Parathyroid adenoma (tissue), 2 donors: Measurements from ENCODE around the gene FBXO22.

Experiments
- H2AFZ ChIP-seq: fragments of 300-600 bp; sonication (generic); one replicate; pipeline ENCODE4 v1.7.0; 2017; ENCODE audit warnings: antibody characterized with exemption, mild to moderate bottlenecking
- H3K27ac ChIP-seq: fragments of 300-600 bp; sonication (generic); one replicate; pipeline ENCODE4 v1.7.0; 2017
- H3K27me3 ChIP-seq: fragments of 300-600 bp; sonication (generic); one replicate; pipeline ENCODE4 v1.7.0; 2017; ENCODE audit warnings: low read length; ENCODE audit not compliant: control insufficient read depth, insufficient read depth
- H3K36me3 ChIP-seq: fragments of 300-600 bp; sonication (generic); one replicate; pipeline ENCODE4 v1.7.0; 2017; ENCODE audit warnings: low read length; ENCODE audit not compliant: control insufficient read depth, insufficient read depth
- H3K4me1 ChIP-seq: fragments of 300-600 bp; sonication (generic); one replicate; pipeline ENCODE4 v1.7.0; 2017; ENCODE audit warnings: control low read depth
- H3K4me2 ChIP-seq: fragments of 300-600 bp; sonication (generic); one replicate; pipeline ENCODE4 v1.7.0; 2017; ENCODE audit warnings: low read length
- H3K4me3 ChIP-seq: fragments of 300-600 bp; sonication (generic); one replicate; pipeline ENCODE4 v1.7.0; 2017; ENCODE audit warnings: low read depth, low read length
- H3K79me2 ChIP-seq: fragments of 300-600 bp; sonication (generic); one replicate; pipeline ENCODE4 v1.7.0; 2017; ENCODE audit warnings: control low read depth
- H3K9ac ChIP-seq: fragments of 300-600 bp; sonication (generic); one replicate; pipeline ENCODE4 v1.7.0; 2017; ENCODE audit warnings: mild to moderate bottlenecking
- H3K9me3 ChIP-seq: fragments of 300-600 bp; sonication (generic); one replicate; pipeline ENCODE4 v1.7.0; 2017; ENCODE audit warnings: low read length; ENCODE audit not compliant: control insufficient read depth
- CTCF ChIP-seq: fragments of 300-600 bp; sonication (generic); IDR thresholded peaks from one replicate; pipeline ENCODE4 v1.7.0; 2017; ENCODE audit warnings: antibody characterized with exemption, mild to moderate bottlenecking
- donor health status: primary hyperparathyroidism.

FBXO22 gene

GRCh38 chr15:75891895-75892294 lies 11.8 kb upstream of the FBXO22 start:
- no peaks in the 10 kb centered on the region for H3K27me3 ChIP-seq
- no peak overlapping the region for H3K27ac ChIP-seq
- no peak overlapping the region for H3K4me3 ChIP-seq

GRCh38 chr15:75895731-75896130 lies 7.9 kb upstream of the FBXO22 start:
- H3K79me2 ChIP-seq = no peaks in the 10 kb centered on the region
- no peak overlapping the region for H3K9ac ChIP-seq
- no peaks in the 10 kb centered on the region for H3K27me3 ChIP-seq
- no peak overlapping the region for H3K27ac ChIP-seq
- no peak overlapping the region for H3K4me2 ChIP-seq
- no peak overlapping the region for H3K4me3 ChIP-seq
- H3K4me1 ChIP-seq = no peaks in the 10 kb centered on the region
- H3K9me3 ChIP-seq = no peaks in the 10 kb centered on the region
- H3K36me3 ChIP-seq = no peaks in the 10 kb centered on the region
- no peak for TF ChIP-seq CTCF
- no peak overlapping the region for H2AFZ ChIP-seq

More at GRCh38 chr15:75891895-75892294, 11.8 kb upstream of the FBXO22 start:
- Histone ChIP-seq H3K4me1 (no peaks in the 10 kb centered on the region), H3K4me2 (no peak overlapping the region), H3K9ac (no peak overlapping the region), H2AFZ (no peak overlapping the region), H3K9me3 (no peaks in the 10 kb centered on the region), H3K79me2 (no peaks in the 10 kb centered on the region), H3K36me3 (no peaks in the 10 kb centered on the region)
- TF ChIP-seq CTCF = no peak

GRCh38 chr15:75900577-75900976 lies 3.1 kb upstream of the FBXO22 start:
- Histone ChIP-seq H3K27ac (no peak overlapping the region), H3K4me3 (no peak overlapping the region), H3K27me3 (no peaks in the 10 kb centered on the region), H2AFZ (no peak overlapping the region), H3K9ac (no peak overlapping the region), H3K4me2 (no peak overlapping the region), H3K79me2 (no peaks in the 10 kb centered on the region), H3K9me3 (no peaks in the 10 kb centered on the region), H3K4me1 (peaks cover 2% of the 10 kb centered on the region), H3K36me3 (no peaks in the 10 kb centered on the region)
- no peak for TF ChIP-seq CTCF

GRCh38 chr15:75902129-75902557 lies 1.5 kb upstream of the FBXO22 start:
- no peak overlapping the region for H3K27ac ChIP-seq

More at GRCh38 chr15:75902129-75902557, 1.5 kb upstream of the FBXO22 start:
- no peak overlapping the region for H3K4me3 ChIP-seq
- peaks cover 2% of the 10 kb centered on the region for H3K79me2 ChIP-seq
- no peak overlapping the region for H3K9ac ChIP-seq
- no peak for TF ChIP-seq CTCF
- no peaks in the 10 kb centered on the region for H3K9me3 ChIP-seq
- peaks cover 2% of the 10 kb centered on the region for H3K4me1 ChIP-seq
- H3K4me2 ChIP-seq = no peak overlapping the region
- H3K36me3 ChIP-seq = no peaks in the 10 kb centered on the region
- H3K27me3 ChIP-seq = no peaks in the 10 kb centered on the region
- no peak overlapping the region for H2AFZ ChIP-seq
